Nucleus accumbens (tissue), 56 donors: ENCODE results near the gene LRMDA.
A peak's percentile ranks its signal among the peaks of the same experiment; 100 is the strongest.

Experiments
- DNase-seq, 56 donors: peaks; one replicate each; lab custom pipeline; 2025; lab: John Stamatoyannopoulos, UW

LRMDA gene

GRCh38 chr10:75994357-75995040 is 563.1 kb downstream of the LRMDA start:
- no peak for DNase-seq

- no peak for DNase-seq
Measured at GRCh38 chr10:75995041-75995430, 563.6 kb downstream of the LRMDA start.

- DNase-seq: no peak
Measured at GRCh38 chr10:75995720-75996119, 564.3 kb downstream of the LRMDA start.

- DNase-seq: no peak
Measured at GRCh38 chr10:75999001-75999400, 567.6 kb downstream of the LRMDA start.

- no peak for DNase-seq
Measured at GRCh38 chr10:75999515-76000209, 568.2 kb downstream of the LRMDA start.

- no peak for DNase-seq
Measured at GRCh38 chr10:76000550-76000949, 569.1 kb downstream of the LRMDA start.

- DNase-seq: no peak
Measured at GRCh38 chr10:76001019-76001418, 569.6 kb downstream of the LRMDA start.

- DNase-seq: no peak
Measured at GRCh38 chr10:76001461-76001860, 570.0 kb downstream of the LRMDA start.

- no peak for DNase-seq
Measured at GRCh38 chr10:76002262-76002854, 570.9 kb downstream of the LRMDA start.

GRCh38 chr10:76007667-76008181 is 576.3 kb downstream of the LRMDA start:
- DNase-seq: no peak

- DNase-seq: peak in 3 of 56 donors; percentile 1 to 20 (median 16)
Measured at GRCh38 chr10:76009531-76009930, 578.1 kb downstream of the LRMDA start.

- DNase-seq: no peak
Measured at GRCh38 chr10:76010703-76011102, 579.3 kb downstream of the LRMDA start.

- no peak for DNase-seq
Measured at GRCh38 chr10:76012716-76013327, 581.4 kb downstream of the LRMDA start.

- no peak for DNase-seq
Measured at GRCh38 chr10:76015245-76015644, 583.8 kb downstream of the LRMDA start.

GRCh38 chr10:76017026-76017732 is 585.8 kb downstream of the LRMDA start:
- DNase-seq: no peak

- no peak for DNase-seq
Measured at GRCh38 chr10:76017733-76018433, 586.5 kb downstream of the LRMDA start.

- no peak for DNase-seq
Measured at GRCh38 chr10:76020630-76021029, 589.2 kb downstream of the LRMDA start.

- no peak for DNase-seq
Measured at GRCh38 chr10:76021398-76021797, 590.0 kb downstream of the LRMDA start.

- no peak for DNase-seq
Measured at GRCh38 chr10:76022366-76022765, 590.9 kb downstream of the LRMDA start.

GRCh38 chr10:76023007-76023406 is 591.6 kb downstream of the LRMDA start:
- no peak for DNase-seq
